ENCODE measurements around the gene SUSD6.

- TF ChIP-seq CTCF (conservative IDR thresholded peaks at IDR 0.05) = no peak
- no peak for TF ChIP-seq ZFX (IDR thresholded peaks at IDR 0.05)
Observed at GRCh38 chr14:69703047-69704039, 91.9 kb downstream of the SUSD6 start.
